AG04450 (cell line): Measurements from ENCODE around the gene SLC35B1. TPM values are rescaled to one million over a fixed set of nuclear protein-coding genes. Genes with fewer than 3 reads are reported as not detected.

ENCODE experiments used
- CTCF ChIA-PET: fragments of 300-600, 350-600 bp; formaldehyde crosslinking; extraction: SDS; loops from one replicate; lab custom pipeline; 2022; ENCODE audit warnings: antibody characterized with exemption, inconsistent platforms; lab: Charles Lee
- POLR2A ChIA-PET: fragments of 350-600 bp; formaldehyde crosslinking; extraction: SDS; loops from one replicate; lab custom pipeline; 2021; ENCODE audit warnings: antibody characterized with exemption, inconsistent platforms; lab: Yijun Ruan, JAX
- DNase-seq: peaks from one replicate; pipeline ENCODE4 v3.0.0-alpha.2; 2011; ENCODE audit warnings: low read depth, low spot score
- H3K27ac ChIP-seq: one replicate; pipeline ENCODE4 v1.5.1; 2012; ENCODE audit warnings: low read depth, low read length, control low read depth
- H3K27me3 ChIP-seq: one replicate; pipeline ENCODE4 v1.6.0; 2012; ENCODE audit warnings: low read length; ENCODE audit not compliant: control insufficient read depth, insufficient read depth
- H3K4me3 ChIP-seq: 2 replicates; pipeline ENCODE4 v1.5.1; 2011; ENCODE audit warnings: mild to moderate bottlenecking, low read depth, low read length, control low read depth
- H3K9me3 ChIP-seq: 2 replicates; pipeline ENCODE4 v1.5.1; 2012; ENCODE audit warnings: low read length; ENCODE audit not compliant: control insufficient read depth, insufficient read depth
- polyA plus RNA-seq: library from polyadenylated mRNA; depleted of rRNA; stranded (reverse); fragments of >200 nt; gene quantifications from 2 replicates; pipeline ENCODE4 v1.2.3, GENCODE V29; 2011
- TF ChIP-seq, protein P1 (sequence below): IDR thresholded peaks from 2 replicates; pipeline ENCODE4 v1.5.1; 2011; ENCODE audit warnings: low read depth, low read length, control low read depth, inconsistent platforms

SLC35B1 gene
- polyA plus RNA-seq, 1 experiment = 99.1 TPM

DNA sequence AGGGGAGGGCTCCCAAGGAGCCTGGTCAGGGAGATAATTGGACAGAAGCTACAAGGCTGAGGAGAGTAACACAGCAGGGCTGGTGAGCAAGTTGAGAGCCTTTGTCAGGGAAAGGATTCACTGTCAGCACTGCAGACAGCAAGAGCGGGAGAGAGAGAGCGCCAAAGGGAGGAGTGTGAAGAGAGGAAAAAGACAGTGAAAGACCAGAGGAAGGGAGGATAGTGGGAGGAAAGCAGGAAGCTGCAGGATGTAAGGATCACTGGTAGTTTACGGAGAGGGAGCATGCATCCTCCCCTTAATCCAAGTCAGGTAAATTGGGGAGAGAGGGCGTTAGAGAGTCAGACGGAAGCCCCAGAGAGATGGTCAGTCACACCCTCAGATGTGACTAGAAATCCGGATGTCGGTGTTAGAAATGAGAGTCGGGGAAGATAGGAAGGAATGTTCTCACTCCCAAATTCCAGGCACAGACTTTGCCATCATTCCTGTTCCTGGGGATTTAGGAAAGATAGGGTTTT lies 16.0 kb downstream of the SLC35B1 start:
- H3K27me3 ChIP-seq = no peaks in the 10 kb centered on the region
- H3K27ac ChIP-seq = no peak overlapping the region
- CTCF ChIA-PET = interaction anchor here (0.8 to 9.7 kb wide), 5 partner anchors 10 to 135 kb away, joined by 3 to 99 read pairs (median 9); no protein-coding TSS in a partner anchor
- DNase-seq = no peak
- no peaks in the 10 kb centered on the region for H3K9me3 ChIP-seq
- TF ChIP-seq, protein P1, sequence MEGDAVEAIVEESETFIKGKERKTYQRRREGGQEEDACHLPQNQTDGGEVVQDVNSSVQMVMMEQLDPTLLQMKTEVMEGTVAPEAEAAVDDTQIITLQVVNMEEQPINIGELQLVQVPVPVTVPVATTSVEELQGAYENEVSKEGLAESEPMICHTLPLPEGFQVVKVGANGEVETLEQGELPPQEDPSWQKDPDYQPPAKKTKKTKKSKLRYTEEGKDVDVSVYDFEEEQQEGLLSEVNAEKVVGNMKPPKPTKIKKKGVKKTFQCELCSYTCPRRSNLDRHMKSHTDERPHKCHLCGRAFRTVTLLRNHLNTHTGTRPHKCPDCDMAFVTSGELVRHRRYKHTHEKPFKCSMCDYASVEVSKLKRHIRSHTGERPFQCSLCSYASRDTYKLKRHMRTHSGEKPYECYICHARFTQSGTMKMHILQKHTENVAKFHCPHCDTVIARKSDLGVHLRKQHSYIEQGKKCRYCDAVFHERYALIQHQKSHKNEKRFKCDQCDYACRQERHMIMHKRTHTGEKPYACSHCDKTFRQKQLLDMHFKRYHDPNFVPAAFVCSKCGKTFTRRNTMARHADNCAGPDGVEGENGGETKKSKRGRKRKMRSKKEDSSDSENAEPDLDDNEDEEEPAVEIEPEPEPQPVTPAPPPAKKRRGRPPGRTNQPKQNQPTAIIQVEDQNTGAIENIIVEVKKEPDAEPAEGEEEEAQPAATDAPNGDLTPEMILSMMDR = no peak
- H3K4me3 ChIP-seq = no peak overlapping the region
- POLR2A ChIA-PET = interaction anchor here (0.6 kb wide), 1 partner anchor 298 kb away, joined by 3 read pairs; no protein-coding TSS in a partner anchor

DNA sequence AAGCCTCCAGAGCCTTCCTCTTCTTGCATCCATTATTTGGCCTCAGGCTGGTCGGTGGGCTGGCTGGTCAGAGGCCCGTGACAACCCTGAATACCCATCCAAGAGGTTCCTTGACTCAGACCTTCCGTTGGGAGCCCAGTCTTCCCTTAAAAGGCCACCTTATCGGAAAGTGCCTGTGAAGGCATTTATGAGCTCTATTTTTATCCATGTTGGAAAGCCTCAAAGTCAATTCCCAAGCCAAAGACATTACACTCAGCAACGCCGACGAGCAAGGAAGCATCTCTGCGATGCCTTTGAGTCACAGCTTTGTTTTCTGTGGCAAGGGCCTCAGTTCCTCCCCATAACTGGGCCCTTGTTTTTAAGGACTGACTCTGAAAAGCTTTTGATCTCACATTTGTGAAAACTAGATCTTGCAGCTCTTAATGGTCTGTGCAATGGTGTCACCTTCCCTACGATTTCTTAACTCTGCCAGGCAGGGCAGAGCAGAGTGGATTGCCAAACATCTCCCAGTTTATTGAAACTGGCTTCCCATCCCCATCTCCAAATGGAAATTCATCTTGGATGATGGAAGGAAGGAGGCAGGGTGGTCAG lies 16.6 kb downstream of the SLC35B1 start:
- TF ChIP-seq, protein P1 = no peak
- Histone ChIP-seq H3K9me3 (no peaks in the 10 kb centered on the region), H3K4me3 (no peak overlapping the region), H3K27me3 (no peaks in the 10 kb centered on the region), H3K27ac (no peak overlapping the region)
- ChIA-PET POLR2A (interaction anchor here (0.6 kb wide), 1 partner anchor 299 kb away, joined by 3 read pairs; no protein-coding TSS in a partner anchor), CTCF (interaction anchor here (0.8 to 9.7 kb wide), 5 partner anchors 11 to 134 kb away, joined by 3 to 99 read pairs (median 9); no protein-coding TSS in a partner anchor)
- no peak for DNase-seq

DNA sequence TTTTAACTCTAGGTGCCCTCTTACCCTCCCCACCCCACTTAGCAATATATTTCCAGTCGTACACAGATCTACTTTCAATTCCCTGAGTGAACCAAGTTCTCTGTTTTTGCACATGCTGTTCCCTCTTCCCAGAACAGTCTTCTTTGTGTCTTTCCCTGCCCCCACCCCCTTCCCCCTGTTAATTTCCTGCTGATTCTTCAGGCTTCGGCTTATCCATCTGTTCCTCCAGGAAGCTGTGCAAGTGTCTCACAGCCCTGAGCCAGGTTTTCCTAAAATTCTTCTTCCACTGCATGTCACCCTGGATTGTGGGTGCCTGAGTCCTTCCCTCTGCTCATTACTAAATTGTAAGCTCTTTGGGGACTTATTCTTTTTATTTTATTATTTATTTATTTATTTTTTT lies 17.5 kb downstream of the SLC35B1 start:
- Histone ChIP-seq H3K9me3 (no peaks in the 10 kb centered on the region), H3K27ac (no peak overlapping the region), H3K4me3 (no peak overlapping the region), H3K27me3 (no peaks in the 10 kb centered on the region)
- POLR2A ChIA-PET = no interaction called here
- TF ChIP-seq, protein P1 = no peak
- CTCF ChIA-PET = interaction anchor here (0.6 to 1.9 kb wide), 4 partner anchors 17 to 164 kb away, joined by 3 to 9 read pairs (median 4); partner anchors contain the start of gene SLC35B1
- no peak for DNase-seq

DNA sequence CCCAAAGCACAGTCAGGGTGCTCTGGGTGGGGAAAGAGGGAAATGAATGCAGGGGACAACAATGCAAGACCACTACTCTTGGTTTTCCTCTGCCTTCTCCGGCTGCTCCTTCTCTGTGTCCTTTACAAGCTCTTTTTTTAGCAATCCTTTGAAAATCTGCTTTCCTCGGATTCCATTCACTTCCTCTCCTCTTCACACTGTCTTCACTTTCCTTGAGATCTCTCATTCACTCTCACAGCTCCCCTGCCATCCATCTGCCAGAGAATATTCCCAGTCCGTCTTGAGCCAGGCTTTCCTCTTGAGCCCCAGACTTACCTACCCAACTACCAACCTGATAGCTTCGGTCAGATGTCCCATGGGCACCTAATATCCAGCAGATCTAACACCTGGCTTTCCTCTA lies 18.9 kb downstream of the SLC35B1 start:
- no peak for DNase-seq
- no peaks in the 10 kb centered on the region for H3K9me3 ChIP-seq
- ChIA-PET CTCF (interaction anchor here (0.9 to 2.1 kb wide), 3 partner anchors 11 to 121 kb away, joined by 4 to 9 read pairs (median 5); no protein-coding TSS in a partner anchor), POLR2A (interaction anchor here (0.5 kb wide), 1 partner anchor 92 kb away, joined by 3 read pairs; no protein-coding TSS in a partner anchor)
- no peak overlapping the region for H3K27ac ChIP-seq
- no peaks in the 10 kb centered on the region for H3K27me3 ChIP-seq
- no peak overlapping the region for H3K4me3 ChIP-seq
- TF ChIP-seq, protein P1 = no peak

DNA sequence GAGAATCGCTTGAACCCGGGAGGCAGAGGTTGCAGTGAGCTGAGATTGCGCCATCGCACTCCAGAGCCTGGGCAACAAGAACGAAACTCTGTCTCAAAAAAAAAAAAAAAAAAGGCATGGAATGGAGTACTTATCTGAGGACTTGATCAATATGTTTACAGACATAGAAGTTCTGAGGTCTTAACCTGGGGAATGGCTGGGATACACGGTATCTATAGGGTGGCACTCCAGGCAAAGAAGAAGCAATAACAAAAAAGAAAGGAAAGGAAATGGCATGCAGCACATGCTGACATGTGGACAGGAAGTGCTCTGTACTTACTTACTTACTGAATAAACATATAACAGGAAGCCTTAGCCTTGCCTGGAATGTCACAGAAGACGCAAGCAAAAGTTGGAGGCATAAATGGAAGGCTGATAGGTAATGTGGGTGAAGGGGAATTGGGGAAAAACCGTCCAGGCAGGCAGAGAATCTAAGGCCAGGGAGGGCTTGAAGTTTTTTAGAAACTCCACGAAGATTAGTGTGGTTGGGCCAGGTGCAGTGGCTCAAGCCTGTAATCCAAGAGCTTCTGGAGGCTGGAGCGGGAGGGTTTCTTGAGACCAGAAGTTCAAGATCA lies 19.8 kb downstream of the SLC35B1 start:
- Histone ChIP-seq H3K27me3 (no peaks in the 10 kb centered on the region), H3K4me3 (no peak overlapping the region), H3K9me3 (no peaks in the 10 kb centered on the region), H3K27ac (no peak overlapping the region)
- TF ChIP-seq, protein P1 = no peak
- ChIA-PET CTCF (interaction anchor here (1.2 to 2.1 kb wide), 5 partner anchors 17 to 120 kb away, joined by 4 to 9 read pairs (median 5); no protein-coding TSS in a partner anchor), POLR2A (no interaction called here)
- DNase-seq = no peak
